Trophoblast cell (in vitro differentiated cells and primary cell): ENCODE results near the gene GBF1.
A peak's percentile ranks its signal among the peaks of the same experiment; 100 is the strongest.

ENCODE experiments used
- DNase-seq, 2 donors: peaks; one replicate each; pipeline ENCODE4 v3.0.0-alpha.2; 2016
- H2AFZ ChIP-seq: 2 replicates; pipeline ENCODE4 v1.6.1; 2013; ENCODE audit warnings: low read length, moderate library complexity, mild to moderate bottlenecking; ENCODE audit not compliant: insufficient read depth, poor library complexity
- H2AK5ac ChIP-seq: 2 replicates; pipeline ENCODE4 v1.6.1; 2013; ENCODE audit warnings: mild to moderate bottlenecking, low read length
- H2BK120ac ChIP-seq: 2 replicates; pipeline ENCODE4 v1.6.1; 2013; ENCODE audit warnings: low read length, mild to moderate bottlenecking, moderate library complexity; ENCODE audit not compliant: insufficient read depth, poor library complexity
- H2BK12ac ChIP-seq: 2 replicates; pipeline ENCODE4 v1.6.1; 2013; ENCODE audit warnings: mild to moderate bottlenecking, low read length, moderate library complexity
- H2BK5ac ChIP-seq: 2 replicates; pipeline ENCODE4 v1.6.1; 2013; ENCODE audit warnings: low read length, low read depth, moderate library complexity, mild to moderate bottlenecking; ENCODE audit not compliant: poor library complexity
- H3K14ac ChIP-seq: 2 replicates; pipeline ENCODE4 v1.6.1; 2013; ENCODE audit warnings: mild to moderate bottlenecking, low read length
- H3K18ac ChIP-seq: 2 replicates; pipeline ENCODE4 v1.6.1; 2013; ENCODE audit warnings: mild to moderate bottlenecking, low read length
- H3K23ac ChIP-seq: 2 replicates; pipeline ENCODE4 v1.6.1; 2013; ENCODE audit warnings: low read length
- H3K27ac ChIP-seq: 2 replicates; pipeline ENCODE4 v1.5.1; 2013; ENCODE audit warnings: low read depth, mild to moderate bottlenecking, inconsistent platforms, low read length, moderate library complexity
- H3K27me3 ChIP-seq: 2 replicates; pipeline ENCODE4 v1.6.1; 2013; ENCODE audit warnings: inconsistent platforms, mild to moderate bottlenecking, low read length, moderate library complexity; ENCODE audit not compliant: insufficient read depth
- H3K36me3 ChIP-seq, 2 experiments: 1 replicate in 1 of 2; 2 replicates in 1 of 2; pipeline ENCODE4 v1.6.1; 2013; ENCODE audit warnings: low read length in 2 of 2, mild to moderate bottlenecking in 2 of 2, moderate library complexity in 1 of 2; ENCODE audit not compliant: insufficient read depth in 2 of 2, control insufficient read depth in 1 of 2
- H3K4ac ChIP-seq: 2 replicates; pipeline ENCODE4 v1.6.1; 2013; ENCODE audit warnings: low read depth, mild to moderate bottlenecking, low read length, moderate library complexity
- H3K4me1 ChIP-seq, 2 experiments: 1 replicate in 1 of 2; 2 replicates in 1 of 2; pipeline ENCODE4 v1.6.1; 2013; ENCODE audit warnings: low read length in 2 of 2, mild to moderate bottlenecking in 2 of 2, moderate library complexity in 1 of 2; ENCODE audit not compliant: insufficient read depth in 2 of 2, control insufficient read depth in 1 of 2
- H3K4me2 ChIP-seq: 2 replicates; pipeline ENCODE4 v1.6.1; 2013; ENCODE audit warnings: inconsistent platforms, mild to moderate bottlenecking, low read length, moderate library complexity
- H3K4me3 ChIP-seq: 2 replicates; pipeline ENCODE4 v1.5.1; 2013; ENCODE audit warnings: mild to moderate bottlenecking, low read depth, low read length, inconsistent platforms
- H3K79me1 ChIP-seq: one replicate; pipeline ENCODE4 v1.6.1; 2013; ENCODE audit warnings: low read length
- H3K79me2 ChIP-seq: 2 replicates; pipeline ENCODE4 v1.6.1; 2013; ENCODE audit warnings: low read length, mild to moderate bottlenecking; ENCODE audit not compliant: control insufficient read depth, insufficient read depth, poor library complexity
- H3K9ac ChIP-seq: 2 replicates; pipeline ENCODE4 v1.6.1; 2013; ENCODE audit warnings: mild to moderate bottlenecking, low read length
- H3K9me3 ChIP-seq: 2 replicates; pipeline ENCODE4 v1.6.1; 2013; ENCODE audit warnings: low read depth, mild to moderate bottlenecking, control low read depth, inconsistent platforms, low read length; ENCODE audit not compliant: insufficient read depth
- H4K12ac ChIP-seq: 2 replicates; pipeline ENCODE4 v1.6.1; 2013; ENCODE audit warnings: low read depth, mild to moderate bottlenecking, low read length, moderate library complexity
- H4K8ac ChIP-seq: 2 replicates; pipeline ENCODE4 v1.6.1; 2013; ENCODE audit warnings: low read depth, mild to moderate bottlenecking, low read length, moderate library complexity
- H4K91ac ChIP-seq: one replicate; pipeline ENCODE4 v1.6.1; 2013; ENCODE audit warnings: low read depth, mild to moderate bottlenecking, low read length, moderate library complexity
- WGBS: extraction: QIAGEN DNeasy Blood & Tissue Kit; methylation state at CpG from one replicate; pipeline ENCODE4 v1.1.7; 2013; ENCODE audit warnings: missing lambda C conversion rate; ENCODE audit not compliant: insufficient read length, insufficient coverage; ENCODE audit errors: extremely low coverage; 5-methylcytosine and 5-hydroxymethylcytosine counted together

GBF1 gene

GRCh38 chr10:102289840-102290239 lies 44.5 kb downstream of the GBF1 start:
- no peaks in the 10 kb centered on the region for H3K79me1 ChIP-seq
- H2BK5ac ChIP-seq: no peak overlapping the region
- no peak overlapping the region for H4K12ac ChIP-seq
- no peak overlapping the region for H3K4me2 ChIP-seq
- H3K18ac ChIP-seq: no peak overlapping the region
- no peak overlapping the region for H2AK5ac ChIP-seq
- no peak overlapping the region for H2AFZ ChIP-seq
- H3K4me1 ChIP-seq: peaks cover 0 to 7% of the 10 kb centered on the region in 2 experiments
- H2BK120ac ChIP-seq: no peak overlapping the region
- H3K9me3 ChIP-seq: no peaks in the 10 kb centered on the region
- no peak overlapping the region for H4K91ac ChIP-seq
- H3K27me3 ChIP-seq: no peaks in the 10 kb centered on the region
- no peaks in the 10 kb centered on the region for H3K79me2 ChIP-seq
- H3K23ac ChIP-seq: no peak overlapping the region
- no peak overlapping the region for H3K9ac ChIP-seq
- peak in 1 of 2 donors; percentile 64 for DNase-seq
- no peak overlapping the region for H3K4me3 ChIP-seq
- peaks cover 0 to 2% of the 10 kb centered on the region in 2 experiments for H3K36me3 ChIP-seq
- H2BK12ac ChIP-seq: no peak overlapping the region
- H3K27ac ChIP-seq: no peak overlapping the region
- H4K8ac ChIP-seq: no peak overlapping the region
- no CpG with 5 or more reads among the region's 3 CpGs for WGBS
- H3K14ac ChIP-seq: no peak overlapping the region
- H3K4ac ChIP-seq: no peak overlapping the region

GRCh38 chr10:102291221-102291905 lies 46.0 kb downstream of the GBF1 start:
- H3K27ac ChIP-seq: no peak overlapping the region
- H2BK5ac ChIP-seq: no peak overlapping the region
- no peak overlapping the region for H4K8ac ChIP-seq
- peaks cover 0 to 2% of the 10 kb centered on the region in 2 experiments for H3K36me3 ChIP-seq
- H3K9me3 ChIP-seq: no peaks in the 10 kb centered on the region
- H3K4me1 ChIP-seq: peaks cover 0 to 7% of the 10 kb centered on the region in 2 experiments
- no peak overlapping the region for H3K4me2 ChIP-seq
- H2BK120ac ChIP-seq: no peak overlapping the region
- H3K4me3 ChIP-seq: no peak overlapping the region
- no peak overlapping the region for H2BK12ac ChIP-seq
- no peak overlapping the region for H4K12ac ChIP-seq
- H3K27me3 ChIP-seq: no peaks in the 10 kb centered on the region
- no peak overlapping the region for H4K91ac ChIP-seq
- H2AFZ ChIP-seq: no peak overlapping the region
- H3K9ac ChIP-seq: peak overlapping the region; percentile 23
- no CpG with 5 or more reads among the region's 4 CpGs for WGBS
- peak overlapping the region; percentile 86 for H3K23ac ChIP-seq
- H3K79me2 ChIP-seq: no peaks in the 10 kb centered on the region
- no peak overlapping the region for H3K14ac ChIP-seq
- H2AK5ac ChIP-seq: no peak overlapping the region
- H3K18ac ChIP-seq: no peak overlapping the region
- no peak overlapping the region for H3K4ac ChIP-seq
- no peaks in the 10 kb centered on the region for H3K79me1 ChIP-seq
- DNase-seq: no peak

- no peaks in the 10 kb centered on the region for H3K9me3 ChIP-seq
- DNase-seq: no peak
- no peak overlapping the region for H3K4me2 ChIP-seq
- no peak overlapping the region for H3K18ac ChIP-seq
- no peaks in the 10 kb centered on the region for H3K79me2 ChIP-seq
- no CpG with 5 or more reads among the region's 1 CpG for WGBS
- H3K27ac ChIP-seq: no peak overlapping the region
- H3K36me3 ChIP-seq: peaks cover 0 to 2% of the 10 kb centered on the region in 2 experiments
- no peak overlapping the region for H2AFZ ChIP-seq
- H2BK5ac ChIP-seq: no peak overlapping the region
- no peak overlapping the region for H3K14ac ChIP-seq
- no peak overlapping the region for H3K4me3 ChIP-seq
- no peak overlapping the region for H3K23ac ChIP-seq
- H3K4ac ChIP-seq: no peak overlapping the region
- H2BK120ac ChIP-seq: no peak overlapping the region
- no peak overlapping the region for H4K8ac ChIP-seq
- no peak overlapping the region for H4K12ac ChIP-seq
- H3K9ac ChIP-seq: no peak overlapping the region
- H4K91ac ChIP-seq: no peak overlapping the region
- no peak overlapping the region for H2BK12ac ChIP-seq
- H2AK5ac ChIP-seq: no peak overlapping the region
- no peaks in the 10 kb centered on the region for H3K79me1 ChIP-seq
- no peaks in the 10 kb centered on the region for H3K27me3 ChIP-seq
- H3K4me1 ChIP-seq: no peaks in the 10 kb centered on the region
These were observed 51.8 kb downstream of the GBF1 start for GRCh38 chr10:102297101-102297500.

GRCh38 chr10:102298899-102299298 lies 53.6 kb downstream of the GBF1 start:
- Histone ChIP-seq H3K4ac (no peak overlapping the region), H3K79me1 (no peaks in the 10 kb centered on the region), H3K27me3 (no peaks in the 10 kb centered on the region), H3K18ac (no peak overlapping the region), H3K4me1 (no peaks in the 10 kb centered on the region), H3K23ac (no peak overlapping the region), H4K12ac (no peak overlapping the region), H3K9me3 (no peaks in the 10 kb centered on the region), H2BK5ac (no peak overlapping the region), H4K8ac (no peak overlapping the region), H3K79me2 (no peaks in the 10 kb centered on the region), H2BK12ac (no peak overlapping the region), H3K4me2 (no peak overlapping the region), H4K91ac (no peak overlapping the region), H3K4me3 (no peak overlapping the region), H2BK120ac (no peak overlapping the region), H3K14ac (no peak overlapping the region), H3K9ac (no peak overlapping the region), H3K27ac (no peak overlapping the region), H2AK5ac (no peak overlapping the region), H2AFZ (no peak overlapping the region), H3K36me3 (peaks cover 0 to under 1% of the 10 kb centered on the region in 2 experiments)
- no peak for DNase-seq
